Muscle of leg (tissue), 9 donors: ENCODE results near the gene EEF2. TPM values are rescaled to one million over a fixed set of nuclear protein-coding genes. Genes with fewer than 3 reads are reported as not detected.

ENCODE experiments used
- polyA plus RNA-seq, 8 donors: library from polyadenylated mRNA; unstranded; fragments of 120-200 nt; gene quantifications; one replicate each; pipeline versions ENCODE4 v1.2.1 to v1.2.3, GENCODE V29; 2013; ENCODE audit warnings: inconsistent platforms in 1 of 8, low replicate concordance in 1 of 8; ENCODE audit not compliant: insufficient read length in 8 of 8, insufficient read depth in 1 of 8
- total RNA-seq: library from RNA; stranded (reverse); fragments of 120-200 nt; gene quantifications from one replicate; pipeline ENCODE4 v1.2.4, GENCODE V29; 2013

Gene EEF2
- total and polyA plus RNA-seq, 9 donors, result 2,533 to 3,060 (median 2,720) TPM

Other genes with a start within 250 kb of the EEF2 start
- gene APBA3, start 223.8 kb downstream of the EEF2 start, total RNA-seq, result 14.6 TPM
- 10 to 100 TPM in 7 of 8 donors, 1 to 10 TPM in 1; 9.5 to 16.9 (median 13.4) TPM for gene APBA3, start 223.8 kb downstream of the EEF2 start, polyA plus RNA-seq
- 61.4 TPM for gene MRPL54, start 222.8 kb downstream of the EEF2 start, total RNA-seq
- 10 to 100 TPM; 22.6 to 33.2 (median 29.6) TPM for gene MRPL54, start 222.8 kb downstream of the EEF2 start, polyA plus RNA-seq
- 0.04 TPM for gene RAX2, start 213.2 kb downstream of the EEF2 start, total RNA-seq
- gene RAX2, start 213.2 kb downstream of the EEF2 start, polyA plus RNA-seq, result not detected
- gene MATK, start 199.1 kb downstream of the EEF2 start, total RNA-seq, result 0.62 TPM
- gene MATK, start 199.1 kb downstream of the EEF2 start, polyA plus RNA-seq, result 1 to 10 TPM in 5 of 8 donors, under 1 TPM in 3; 0.87 to 1.9 (median 1.1) TPM
- gene ZFR2, start 116.4 kb downstream of the EEF2 start, total RNA-seq, result under 0.01 TPM
- under 1 TPM in 6 of 8 donors, not detected in 2; 0.03 to 0.23 (median 0.13) TPM for gene ZFR2, start 116.4 kb downstream of the EEF2 start, polyA plus RNA-seq
- 0.04 TPM for gene ATCAY, start 104.8 kb downstream of the EEF2 start, total RNA-seq
- under 1 TPM; 0.06 to 0.78 (median 0.24) TPM for gene ATCAY, start 104.8 kb downstream of the EEF2 start, polyA plus RNA-seq
- gene NMRK2, start 52.4 kb downstream of the EEF2 start, total RNA-seq, result 168 TPM
- 100 to 1,000 TPM; 146 to 369 (median 300) TPM for gene NMRK2, start 52.4 kb downstream of the EEF2 start, polyA plus RNA-seq
- gene DAPK3, start 14.4 kb downstream of the EEF2 start, total RNA-seq, result 51.2 TPM
- 10 to 100 TPM; 69.6 to 88.5 (median 80.0) TPM for gene DAPK3, start 14.4 kb downstream of the EEF2 start, polyA plus RNA-seq
- 18.1 TPM for gene PIAS4, start 22.3 kb upstream of the EEF2 start, total RNA-seq
- 10 to 100 TPM; 14.7 to 26.2 (median 23.8) TPM for gene PIAS4, start 22.3 kb upstream of the EEF2 start, polyA plus RNA-seq
- gene ZBTB7A, start 81.4 kb upstream of the EEF2 start, total RNA-seq, result 4.2 TPM
- 10 to 100 TPM in 1 of 8 donors, 1 to 10 TPM in 7; 6.8 to 10.9 (median 8.5) TPM for gene ZBTB7A, start 81.4 kb upstream of the EEF2 start, polyA plus RNA-seq
- gene MAP2K2, start 138.7 kb upstream of the EEF2 start, total RNA-seq, result 97.0 TPM
- gene MAP2K2, start 138.7 kb upstream of the EEF2 start, polyA plus RNA-seq, result 100 to 1,000 TPM; 104 to 137 (median 118) TPM
- gene CREB3L3, start 168.2 kb upstream of the EEF2 start, total RNA-seq, result not detected
- 1 to 10 TPM in 1 of 8 donors, under 1 TPM in 2, not detected in 5; 0.16 to 5.8 (median 0.99) TPM for gene CREB3L3, start 168.2 kb upstream of the EEF2 start, polyA plus RNA-seq
- gene SIRT6, start 197.1 kb upstream of the EEF2 start, total RNA-seq, result 6.0 TPM
- 10 to 100 TPM; 10.5 to 17.1 (median 12.2) TPM for gene SIRT6, start 197.1 kb upstream of the EEF2 start, polyA plus RNA-seq
- gene ANKRD24, start 197.2 kb upstream of the EEF2 start, total RNA-seq, result 0.58 TPM
- 1 to 10 TPM in 5 of 8 donors, under 1 TPM in 3; 0.79 to 2.5 (median 1.1) TPM for gene ANKRD24, start 197.2 kb upstream of the EEF2 start, polyA plus RNA-seq
- 0.53 TPM for gene EBI3, start 244.1 kb upstream of the EEF2 start, total RNA-seq
- gene EBI3, start 244.1 kb upstream of the EEF2 start, polyA plus RNA-seq, result 1 to 10 TPM in 2 of 8 donors, under 1 TPM in 6; 0.52 to 1.7 (median 0.76) TPM